HepG2 (cell line): ENCODE data around the gene MTHFR. TPM values are rescaled to one million over a fixed set of nuclear protein-coding genes. Genes with fewer than 3 reads are reported as not detected.

ENCODE experiments used
- CHD4 ChIP-seq: fragments of 200-600 bp; sonication (generic); IDR thresholded peaks from 2 replicates; pipeline ENCODE4 v1.7.0; 2017; ENCODE audit warnings: mild to moderate bottlenecking, low read length, borderline replicate concordance
- GABPA ChIP-seq, 2 experiments: IDR thresholded peaks; 2 replicates each; pipeline ENCODE4 v1.6.1; 2011 to 2016; ENCODE audit warnings: low read depth in 2 of 2, low read length in 1 of 2, missing biosample characterization in 1 of 2, missing genetic modification characterization in 1 of 2
- GLI4 ChIP-seq: sonication (generic); formaldehyde crosslinking; IDR thresholded peaks from 2 replicates; pipeline ENCODE4 v1.5.1; 2020; ENCODE audit warnings: missing genetic modification reagents, mild to moderate bottlenecking, moderate library complexity, borderline replicate concordance
- ISX ChIP-seq: sonication (generic); formaldehyde crosslinking; conservative IDR thresholded peaks from 2 replicates; pipeline ENCODE4 v1.5.0; 2020; ENCODE audit warnings: missing genetic modification reagents
- JDP2 ChIP-seq: sonication (generic); formaldehyde crosslinking; IDR thresholded peaks from 2 replicates; pipeline ENCODE4 v1.8.1; 2022; ENCODE audit warnings: missing genetic modification reagents, borderline replicate concordance
- KLF12 ChIP-seq: sonication (generic); formaldehyde crosslinking; IDR thresholded peaks from 2 replicates; pipeline ENCODE4 v1.4.0; 2020; ENCODE audit warnings: missing genetic modification reagents, borderline replicate concordance
- MTA1 ChIP-seq: sonication (generic); formaldehyde crosslinking; IDR thresholded peaks from 2 replicates; pipeline ENCODE4 v1.4.0; 2020; ENCODE audit warnings: missing genetic modification reagents, mild to moderate bottlenecking, borderline replicate concordance
- NFIC ChIP-seq: IDR thresholded peaks from 2 replicates; pipeline ENCODE4 v1.6.1; 2012; ENCODE audit warnings: mild to moderate bottlenecking, low read length, inconsistent platforms
- POLR2G ChIP-seq: fragments of 200-400 bp; formaldehyde crosslinking; IDR thresholded peaks from 2 replicates; pipeline ENCODE4 v1.6.1; 2018; ENCODE audit warnings: mild to moderate bottlenecking, low read depth, low read length, moderate library complexity
- REST ChIP-seq, 2 experiments: IDR thresholded peaks; 2 replicates each; pipeline ENCODE4 v1.6.1; 2011 to 2012; ENCODE audit warnings: low read length in 2 of 2, borderline replicate concordance in 1 of 2, low read depth in 1 of 2, mild to moderate bottlenecking in 1 of 2, moderate library complexity in 1 of 2
- SMAD3 ChIP-seq: sonication (generic); formaldehyde crosslinking; IDR thresholded peaks from 2 replicates; pipeline ENCODE4 v1.4.0; 2020; ENCODE audit warnings: missing genetic modification reagents
- TARDBP ChIP-seq: sonication (generic); formaldehyde crosslinking; IDR thresholded peaks from 2 replicates; pipeline ENCODE4 v1.8.0; 2022; ENCODE audit warnings: mild to moderate bottlenecking, missing genetic modification reagents
- TEAD2 ChIP-seq: sonication (generic); formaldehyde crosslinking; IDR thresholded peaks from 2 replicates; pipeline ENCODE4 v1.9.0; 2021; ENCODE audit warnings: missing genetic modification reagents
- TRIM24 ChIP-seq: sonication (generic); formaldehyde crosslinking; IDR thresholded peaks from 2 replicates; pipeline ENCODE4 v1.8.0; 2022; ENCODE audit warnings: mild to moderate bottlenecking, missing genetic modification reagents
- ZBTB8A ChIP-seq: sonication (generic); formaldehyde crosslinking; IDR thresholded peaks from 2 replicates; pipeline ENCODE4 v1.4.0; 2020; ENCODE audit warnings: mild to moderate bottlenecking, low read depth, missing genetic modification reagents, borderline replicate concordance
- ZGPAT ChIP-seq: IDR thresholded peaks from 2 replicates; pipeline ENCODE4 v1.6.1; 2016; ENCODE audit warnings: mild to moderate bottlenecking
- ZNF224 ChIP-seq: sonication (generic); formaldehyde crosslinking; IDR thresholded peaks from 2 replicates; pipeline ENCODE4 v1.5.0; 2020; ENCODE audit warnings: mild to moderate bottlenecking, missing genetic modification reagents
- ZNF230 ChIP-seq: sonication (generic); formaldehyde crosslinking; IDR thresholded peaks from 2 replicates; pipeline ENCODE4 v1.4.0; 2020; ENCODE audit warnings: mild to moderate bottlenecking, missing genetic modification reagents
- ZNF24 ChIP-seq: fragments of 450-650 bp; IDR thresholded peaks from 2 replicates; pipeline ENCODE4 v1.6.1; 2017; ENCODE audit warnings: antibody characterized with exemption, mild to moderate bottlenecking
- ZNF260 ChIP-seq: sonication (generic); formaldehyde crosslinking; IDR thresholded peaks from 2 replicates; pipeline ENCODE4 v1.4.0; 2020; ENCODE audit warnings: missing genetic modification reagents, low read depth, mild to moderate bottlenecking, borderline replicate concordance
- ZNF746 ChIP-seq: sonication (generic); formaldehyde crosslinking; IDR thresholded peaks from 2 replicates; pipeline ENCODE4 v1.8.0; 2022; ENCODE audit warnings: mild to moderate bottlenecking, missing genetic modification reagents
- ZNF775 ChIP-seq: sonication (generic); formaldehyde crosslinking; IDR thresholded peaks from 2 replicates; pipeline ENCODE4 v1.4.0; 2020; ENCODE audit warnings: missing genetic modification reagents, mild to moderate bottlenecking, moderate library complexity, borderline replicate concordance
- ZNF878 ChIP-seq: sonication (generic); formaldehyde crosslinking; IDR thresholded peaks from 2 replicates; pipeline ENCODE4 v1.8.1; 2023; ENCODE audit warnings: mild to moderate bottlenecking, missing genetic modification reagents, moderate library complexity
- polyA plus RNA-seq, 8 experiments: library from polyadenylated mRNA; depleted of rRNA in 3 of 8; stranded (reverse) in 7 of 8; unstranded in 1 of 8; fragments of >200 nt; fragmentation: Illumina TruSeq in 4 of 8; extraction: Trizol in 4 of 8; gene quantifications; 2 replicates each; pipeline versions ENCODE4 v1.2.1 to v1.2.3, GENCODE V29; 2011 to 2016; ENCODE audit warnings: low read depth in 4 of 8, missing spikeins in 1 of 8, mixed read lengths in 1 of 8; ENCODE audit not compliant: insufficient read depth in 1 of 8
- total RNA-seq, 5 experiments: library from RNA; depleted of rRNA; stranded (reverse); fragments of >200 nt; fragmentation: Illumina TruSeq; extraction: Trizol; gene quantifications; 2 replicates each; pipeline ENCODE4 v1.2.3, GENCODE V29; 2016; ENCODE audit warnings: low read depth in 1 of 5
- TF ChIP-seq, protein P1 (sequence below): IDR thresholded peaks from 2 replicates; pipeline ENCODE4 v1.6.1; 2016; ENCODE audit warnings: low read depth, control low read depth

The MTHFR gene
- total and polyA plus RNA-seq, 2 of the 13 experiments (the other 11 are each of a cell fraction or from before 2014, with no cell fraction given) = 3.8 to 8.2 TPM

DNA sequence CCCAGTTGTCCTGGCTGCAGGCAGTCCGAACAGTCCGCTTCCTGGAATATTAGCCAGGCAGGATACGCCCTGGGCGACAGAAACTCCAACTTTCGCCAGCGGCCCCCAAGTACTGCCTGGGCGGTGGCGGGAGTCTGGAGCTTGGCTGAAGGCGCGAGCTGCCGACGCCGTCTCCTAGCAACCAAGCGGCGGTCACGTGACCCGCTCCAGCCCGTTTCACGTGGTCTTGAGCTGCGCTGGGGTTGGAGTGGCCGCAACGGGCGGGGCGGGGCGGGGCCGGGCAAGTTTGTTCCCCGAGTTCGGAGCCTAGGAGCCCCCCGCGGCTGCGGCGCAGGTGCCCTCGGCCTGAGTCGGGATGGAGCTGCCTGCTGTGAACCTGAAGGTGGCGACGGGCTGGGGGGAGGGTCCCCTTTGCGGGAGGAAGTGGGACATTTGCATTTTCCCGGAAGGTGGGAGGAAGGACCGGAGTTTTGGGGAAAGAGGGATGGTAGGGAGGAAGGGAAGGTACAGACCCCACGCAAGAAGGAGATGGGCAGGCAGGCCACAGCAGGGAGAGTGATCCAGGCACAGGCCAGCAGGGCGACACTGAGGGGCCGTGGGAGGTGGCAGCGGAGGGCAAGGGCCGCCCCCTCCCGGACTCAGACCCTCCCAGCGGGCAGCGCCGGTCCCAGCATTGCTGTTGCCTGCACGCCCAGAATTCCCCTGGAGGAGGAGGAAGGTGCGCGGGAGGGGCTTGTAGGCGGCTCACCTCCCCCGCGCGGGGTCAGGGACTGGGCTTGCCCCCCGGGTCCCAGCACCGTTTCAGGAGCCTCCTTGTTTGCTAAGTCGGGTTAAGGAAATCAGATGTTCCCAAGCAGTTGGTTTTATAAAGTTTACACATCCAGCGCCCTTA lies 69.7 kb downstream of the MTHFR start, which contains the start of gene AGTRAP (continued):
- TF ChIP-seq KLF12 (CRISPR knock-in tag) (no peak), SMAD3 (no peak), JDP2 (CRISPR knock-in tag) (no peak), TARDBP (CRISPR knock-in tag) (no peak; the same call in 1 of the 2 replicates), ISX (no peak), ZNF746 (no peak), CHD4 (no peak), ZNF224 (CRISPR knock-in tag) (no peak), TEAD2 (CRISPR knock-in tag) (no peak), ZNF878 (CRISPR knock-in tag) (no peak), ZNF775 (CRISPR knock-in tag) (no peak), NFIC (no peak), GLI4 (CRISPR knock-in tag) (no peak), ZNF230 (CRISPR knock-in tag) (peak; percentile 79; the same call in 1 of the 2 replicates), TRIM24 (CRISPR knock-in tag) (no peak), ZGPAT (CRISPR knock-in tag) (peak; percentile 65; the same call in 1 of the 2 replicates), REST (IDR thresholded peaks at IDR 0.05; ENCODE audit: borderline replicate concordance in 1 of 2, low read depth in 1 of 2, low read length in 2 of 2) (no peak), POLR2G (peak; percentile 51; the same call in 1 of the 2 replicates), ZNF24 (no peak), ZNF260 (CRISPR knock-in tag) (no peak), ZBTB8A (CRISPR knock-in tag) (no peak), GABPA (IDR thresholded peaks at IDR 0.05; ENCODE audit: low read depth, low read length) (no peak), GABPA (CRISPR knock-in tag; IDR thresholded peaks at IDR 0.05; ENCODE audit: low read depth) (no peak), MTA1 (CRISPR knock-in tag) (peak; percentile 92; the same call in 1 of the 2 replicates)
- TF ChIP-seq, protein P1, sequence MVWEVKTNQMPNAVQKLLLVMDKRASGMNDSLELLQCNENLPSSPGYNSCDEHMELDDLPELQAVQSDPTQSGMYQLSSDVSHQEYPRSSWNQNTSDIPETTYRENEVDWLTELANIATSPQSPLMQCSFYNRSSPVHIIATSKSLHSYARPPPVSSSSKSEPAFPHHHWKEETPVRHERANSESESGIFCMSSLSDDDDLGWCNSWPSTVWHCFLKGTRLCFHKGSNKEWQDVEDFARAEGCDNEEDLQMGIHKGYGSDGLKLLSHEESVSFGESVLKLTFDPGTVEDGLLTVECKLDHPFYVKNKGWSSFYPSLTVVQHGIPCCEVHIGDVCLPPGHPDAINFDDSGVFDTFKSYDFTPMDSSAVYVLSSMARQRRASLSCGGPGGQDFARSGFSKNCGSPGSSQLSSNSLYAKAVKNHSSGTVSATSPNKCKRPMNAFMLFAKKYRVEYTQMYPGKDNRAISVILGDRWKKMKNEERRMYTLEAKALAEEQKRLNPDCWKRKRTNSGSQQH (CRISPR knock-in tag) = no peak
